CD4-positive, alpha-beta memory T cell (primary cell): Measurements from ENCODE around the gene SLC16A3. TPM values are rescaled to one million over a fixed set of nuclear protein-coding genes. Genes with fewer than 3 reads are reported as not detected.

Experiments
- CTCF ChIA-PET: fragments of 350-600 bp; sonication (Branson Sonifier 250); formaldehyde crosslinking; loops from one replicate; lab custom pipeline; 2021; ENCODE audit warnings: inconsistent platforms; ENCODE audit not compliant: partially characterized antibody; lab: Charles Lee
- POLR2A ChIA-PET: fragments of 350-600 bp; sonication (Branson Sonifier 250); formaldehyde crosslinking; loops from one replicate; lab custom pipeline; 2021; ENCODE audit not compliant: partially characterized antibody; lab: Charles Lee
- DNase-seq, 5 donors: peaks; one replicate each; pipeline versions ENCODE4 v3.0.0 to v3.0.0-alpha.2; 2020 to 2022; ENCODE audit warnings: mixed read lengths in 1 of 5
- H3K27ac ChIP-seq: one replicate; pipeline ENCODE4 v1.7.0; 2013; ENCODE audit warnings: low read depth, low read length
- H3K27me3 ChIP-seq: 2 replicates; pipeline ENCODE4 v1.7.0; 2013; ENCODE audit warnings: mild to moderate bottlenecking, low read length, moderate library complexity; ENCODE audit not compliant: insufficient read depth
- H3K36me3 ChIP-seq: 2 replicates; pipeline ENCODE4 v1.7.0; 2013; ENCODE audit warnings: mild to moderate bottlenecking, low read length, moderate library complexity; ENCODE audit not compliant: insufficient read depth
- H3K4me1 ChIP-seq: 2 replicates; pipeline ENCODE4 v1.7.0; 2013; ENCODE audit warnings: mild to moderate bottlenecking, low read length, moderate library complexity; ENCODE audit not compliant: insufficient read depth
- H3K4me3 ChIP-seq, 2 donors: one replicate each; pipeline ENCODE4 v1.7.0; 2013; ENCODE audit warnings: low read length in 2 of 2, mild to moderate bottlenecking in 1 of 2
- H3K9me3 ChIP-seq, 2 donors: one replicate each; pipeline ENCODE4 v1.7.0; 2013; ENCODE audit warnings: low read length in 2 of 2, control low read depth in 1 of 2; ENCODE audit not compliant: control insufficient read depth in 1 of 2
- H3K27ac Mint-ChIP-seq, 7 donors: one replicate each; pipeline ENCODE4 v1.8.0; 2020 to 2021; ENCODE audit warnings: mixed read lengths in 7 of 7, mild to moderate bottlenecking in 6 of 7, inconsistent platforms in 3 of 7, moderate library complexity in 3 of 7
- H3K27me3 Mint-ChIP-seq, 2 donors: one replicate each; pipeline ENCODE4 v1.8.0; 2020 to 2021; ENCODE audit warnings: mixed read lengths in 2 of 2
- H3K36me3 Mint-ChIP-seq, 2 donors: one replicate each; pipeline ENCODE4 v1.8.0; 2020 to 2021; ENCODE audit warnings: mixed read lengths in 2 of 2, inconsistent platforms in 1 of 2, mild to moderate bottlenecking in 1 of 2
- H3K4me1 Mint-ChIP-seq, 4 donors: one replicate each; pipeline ENCODE4 v1.8.0; 2020 to 2021; ENCODE audit warnings: mixed read lengths in 4 of 4, mild to moderate bottlenecking in 1 of 4
- H3K4me3 Mint-ChIP-seq, 8 donors: one replicate each; pipeline ENCODE4 v1.8.0; 2020 to 2021; ENCODE audit warnings: mixed read lengths in 8 of 8, mild to moderate bottlenecking in 7 of 8, moderate library complexity in 6 of 8, inconsistent platforms in 3 of 8
- H3K9me3 Mint-ChIP-seq, 8 donors: one replicate each; pipeline ENCODE4 v1.8.0; 2020 to 2021; ENCODE audit warnings: mixed read lengths in 8 of 8, mild to moderate bottlenecking in 5 of 8, inconsistent platforms in 3 of 8, moderate library complexity in 1 of 8
- intact Hi-C: fragments of 100-400 bp; cut with micrococcal nuclease; formaldehyde crosslinking; loops from one replicate; pipeline ENCODE4 v1.15.1; 2023
- polyA plus RNA-seq, 2 donors: library from polyadenylated mRNA; unstranded; fragments of 300-500 nt; fragmentation: Illumina TruSeq; gene quantifications; one replicate each; pipeline ENCODE4 v1.2.3, GENCODE V29; 2021
- total RNA-seq, 2 experiments: library from RNA; stranded (reverse); gene quantifications; one replicate each; pipeline ENCODE4 v1.2.3, GENCODE V29; 2021

Gene SLC16A3
- total and polyA plus RNA-seq, 4 experiments from 2014 or later = 1.4 to 31.4 (median 17.9) TPM

DNA sequence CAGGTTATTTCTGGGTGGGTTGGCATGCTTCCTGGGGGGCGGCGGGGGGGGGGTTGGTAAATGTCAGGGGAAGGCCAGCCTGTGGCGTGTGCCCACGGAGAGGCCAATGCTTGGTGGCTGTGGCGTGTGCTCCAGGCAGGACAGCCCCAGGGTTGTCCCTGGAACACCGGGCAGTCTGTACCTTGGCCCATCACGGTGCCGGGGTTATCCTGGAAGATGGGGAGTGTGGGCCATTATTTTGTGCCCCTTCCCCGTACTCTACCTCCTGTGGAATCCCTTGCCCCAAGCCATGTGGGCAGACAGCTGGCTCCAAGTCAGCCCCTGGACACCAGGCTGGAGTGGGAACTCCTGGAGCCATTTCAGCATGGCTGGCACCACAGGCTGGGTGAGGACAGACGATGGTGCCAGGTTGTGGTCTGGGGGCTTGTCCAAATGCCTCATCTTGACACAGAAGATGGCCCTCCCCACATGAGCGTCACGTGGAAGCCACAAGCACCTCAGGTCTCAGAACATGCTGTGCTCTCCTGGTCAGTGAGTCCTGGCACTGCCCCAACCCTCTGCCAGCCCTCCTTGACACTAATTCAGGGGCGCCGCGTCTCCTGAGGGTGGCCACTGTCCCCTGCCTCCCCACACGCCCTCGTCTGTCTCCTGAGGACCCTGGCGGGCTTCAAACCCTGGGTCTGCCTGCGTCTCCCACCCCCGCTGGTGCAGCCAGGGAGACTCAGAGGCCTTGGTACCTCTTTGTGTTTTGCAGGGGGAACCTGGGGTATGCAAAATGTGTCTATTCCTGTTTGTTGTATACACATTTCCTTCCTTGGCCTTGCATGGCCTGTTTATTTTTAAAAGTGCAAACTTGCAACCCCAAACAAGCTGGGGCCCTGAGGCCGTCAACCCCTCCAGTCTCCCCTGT, 4.3 kb downstream of the SLC16A3 start:
- H3K27ac ChIP-seq = no peak overlapping the region
- peaks cover 3 to 37% (median 18%) of the 10 kb centered on the region in 4 donors for H3K4me1 Mint-ChIP-seq
- no peak overlapping the region for H3K4me3 ChIP-seq
- intact Hi-C loops = loop anchor here (10.0 kb wide), 1 partner anchor 198 kb away; the partner anchor contains the start of genes DCXR and RAC3
- H3K4me3 Mint-ChIP-seq = peak overlapping the region in 2 of 8 donors; percentile 57 to 81
- ChIA-PET CTCF (interaction anchor here (1.0 to 3.9 kb wide), 4 partner anchors 27 to 84 kb away, joined by 3 to 28 read pairs (median 4); partner anchors contain the start of gene CD7), POLR2A (interaction anchor here (1.1 to 4.0 kb wide), 2 partner anchors 67 to 84 kb away, joined by 3 to 47 read pairs; partner anchors contain the start of gene CD7)
- peaks cover 0 to 3% (median 0%) of the 10 kb centered on the region in 8 donors for H3K9me3 Mint-ChIP-seq
- H3K27me3 Mint-ChIP-seq = no peaks in the 10 kb centered on the region
- peaks cover 51% of the 10 kb centered on the region for H3K4me1 ChIP-seq
- H3K36me3 ChIP-seq = no peaks in the 10 kb centered on the region
- H3K9me3 ChIP-seq = no peaks in the 10 kb centered on the region
- no peak for DNase-seq
- peak overlapping the region in 5 of 7 donors; percentile 27 to 74 (median 68) for H3K27ac Mint-ChIP-seq
- H3K27me3 ChIP-seq = no peaks in the 10 kb centered on the region
- peaks cover 0 to 4% of the 10 kb centered on the region in 2 donors for H3K36me3 Mint-ChIP-seq

DNA sequence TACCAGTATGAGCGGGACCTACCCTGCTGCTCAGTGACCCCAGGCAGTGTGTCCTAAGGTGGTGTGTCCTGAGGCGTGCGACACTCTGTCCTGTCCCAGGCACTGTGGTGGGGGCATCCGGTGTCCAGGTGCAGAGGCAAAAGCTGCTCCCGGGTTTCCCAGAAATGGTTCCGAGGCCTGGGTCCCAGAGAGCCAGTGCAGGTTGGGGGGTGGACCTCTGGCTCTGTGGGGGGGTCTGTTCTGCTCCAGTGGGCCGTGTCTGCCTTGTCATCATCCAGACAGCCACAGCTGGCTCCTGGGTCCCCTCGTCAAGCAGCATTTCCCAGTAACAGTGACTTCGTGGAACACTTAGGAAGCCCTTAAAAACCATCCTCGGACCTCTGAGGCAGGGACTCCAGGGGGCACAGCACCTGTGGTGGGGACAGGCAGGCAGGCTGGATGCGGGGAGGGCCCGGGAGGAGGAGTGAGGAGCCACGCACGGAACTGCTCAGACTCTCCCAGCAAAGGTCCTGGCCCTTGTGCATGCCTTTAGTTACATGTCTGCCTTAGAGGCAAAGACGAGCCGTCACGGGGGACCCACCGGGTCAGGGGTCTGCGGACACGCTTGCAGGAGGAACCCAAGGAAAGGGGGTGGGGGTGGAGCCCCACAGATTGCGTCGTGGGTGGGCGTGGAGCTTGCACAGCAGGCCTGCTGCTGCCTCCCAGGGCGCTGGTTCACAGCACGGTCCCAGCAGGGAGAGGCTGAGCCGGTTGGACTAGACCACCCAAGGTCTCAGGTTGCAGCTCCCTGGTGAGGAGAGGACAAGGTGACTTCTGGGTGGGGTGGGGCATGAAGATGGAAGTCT, 5.6 kb downstream of the SLC16A3 start:
- intact Hi-C loops = loop anchor here (5.0 to 10.0 kb wide), 2 partner anchors 178 to 200 kb away; partner anchors contain the start of genes DCXR and RAC3
- peak overlapping the region in 5 of 7 donors; percentile 36 to 77 (median 74) for H3K27ac Mint-ChIP-seq
- Histone ChIP-seq H3K4me1 (peaks cover 60% of the 10 kb centered on the region), H3K36me3 (no peaks in the 10 kb centered on the region), H3K4me3 (no peak overlapping the region), H3K9me3 (no peaks in the 10 kb centered on the region), H3K27me3 (no peaks in the 10 kb centered on the region), H3K27ac (no peak overlapping the region)
- H3K36me3 Mint-ChIP-seq = peaks cover 0 to 9% of the 10 kb centered on the region in 2 donors
- no peak for DNase-seq
- POLR2A ChIA-PET = interaction anchor here (0.8 to 6.5 kb wide), 7 partner anchors 21 to 88 kb away, joined by 3 to 47 read pairs (median 7); partner anchors contain the start of gene CSNK1D
- CTCF ChIA-PET = interaction anchor here (0.8 to 4.2 kb wide), 16 partner anchors 8 to 204 kb away, joined by 3 to 57 read pairs (median 5); partner anchors contain the start of gene CD7
- peaks cover 0 to 3% (median 0%) of the 10 kb centered on the region in 8 donors for H3K9me3 Mint-ChIP-seq
- peaks cover 6 to 47% (median 28%) of the 10 kb centered on the region in 4 donors for H3K4me1 Mint-ChIP-seq
- H3K27me3 Mint-ChIP-seq = no peaks in the 10 kb centered on the region
- H3K4me3 Mint-ChIP-seq = peak overlapping the region in 1 of 8 donors; percentile 32

DNA sequence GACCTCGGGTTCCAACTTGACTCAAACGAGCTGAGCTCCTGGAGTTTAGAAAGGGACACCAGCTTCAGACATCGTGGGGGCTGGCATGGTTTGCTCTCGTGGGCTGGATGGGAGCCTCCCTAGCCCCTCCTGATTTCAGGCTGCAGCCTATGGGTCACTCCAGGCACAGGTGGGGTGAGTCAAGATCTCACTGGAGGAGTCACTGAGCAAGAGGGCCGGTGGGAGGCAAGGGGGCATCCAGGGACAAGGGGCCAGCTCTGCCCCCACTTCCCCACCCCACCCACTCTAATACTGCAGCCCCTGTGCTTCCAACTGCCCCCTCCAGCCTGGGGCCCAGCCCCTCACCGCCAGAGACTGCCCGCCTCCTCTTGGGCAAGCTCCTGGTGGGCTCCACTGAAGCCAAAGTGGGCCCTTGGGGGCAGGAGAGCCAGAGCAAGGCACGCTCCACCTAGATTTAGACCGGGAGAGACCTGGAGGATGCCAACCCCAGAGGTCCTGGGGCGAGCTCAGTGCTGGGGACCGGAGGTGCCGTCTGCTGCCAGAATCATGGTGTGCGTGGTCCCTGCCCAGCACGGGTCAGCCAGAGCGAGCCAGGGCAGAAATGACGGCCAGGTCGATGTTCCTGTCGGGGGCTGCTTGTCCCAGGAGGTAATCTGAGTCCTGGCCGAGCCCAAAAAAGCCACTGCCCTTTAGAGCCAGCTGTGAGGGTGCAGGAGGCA, 6.4 kb downstream of the SLC16A3 start:
- no peak overlapping the region for H3K4me3 ChIP-seq
- H3K4me1 Mint-ChIP-seq = peaks cover 6 to 47% (median 30%) of the 10 kb centered on the region in 4 donors
- H3K27ac Mint-ChIP-seq = peak overlapping the region in 5 of 7 donors; percentile 37 to 82 (median 74)
- intact Hi-C loops = loop anchor here (5.0 to 10.0 kb wide), 2 partner anchors 177 to 200 kb away; partner anchors contain the start of genes DCXR and RAC3
- H3K9me3 Mint-ChIP-seq = peaks cover 0 to 3% (median 0%) of the 10 kb centered on the region in 8 donors
- peaks cover 0 to 9% of the 10 kb centered on the region in 2 donors for H3K36me3 Mint-ChIP-seq
- ChIA-PET POLR2A (interaction anchor here (0.6 to 6.5 kb wide), 9 partner anchors 21 to 87 kb away, joined by 3 to 47 read pairs (median 7); partner anchors contain the start of genes CD7 and CSNK1D), CTCF (interaction anchor here (0.8 to 4.2 kb wide), 20 partner anchors 9 to 206 kb away, joined by 3 to 57 read pairs (median 6); partner anchors contain the start of genes CD7, HEXD and SECTM1)
- H3K27ac ChIP-seq = no peak overlapping the region
- H3K36me3 ChIP-seq = no peaks in the 10 kb centered on the region
- H3K9me3 ChIP-seq = no peaks in the 10 kb centered on the region
- H3K27me3 Mint-ChIP-seq = no peaks in the 10 kb centered on the region
- DNase-seq = no peak
- peak overlapping the region in 1 of 8 donors; percentile 25 for H3K4me3 Mint-ChIP-seq
- H3K4me1 ChIP-seq = peaks cover 60% of the 10 kb centered on the region
- no peaks in the 10 kb centered on the region for H3K27me3 ChIP-seq

DNA sequence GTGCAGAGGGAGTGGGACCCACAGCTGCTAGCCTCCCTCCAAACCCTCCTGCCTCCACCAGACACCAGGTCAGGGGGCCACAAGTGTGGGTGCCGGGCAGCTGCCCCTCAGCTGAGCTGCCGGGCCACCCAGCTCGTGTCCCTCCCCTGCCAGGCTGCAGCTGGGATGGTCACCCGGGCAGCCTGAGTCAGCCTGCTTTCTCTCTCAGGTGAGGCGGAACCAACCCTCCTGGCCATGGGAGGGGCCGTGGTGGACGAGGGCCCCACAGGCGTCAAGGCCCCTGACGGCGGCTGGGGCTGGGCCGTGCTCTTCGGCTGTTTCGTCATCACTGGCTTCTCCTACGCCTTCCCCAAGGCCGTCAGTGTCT, 6.9 kb downstream of the SLC16A3 start:
- Histone ChIP-seq H3K36me3 (no peaks in the 10 kb centered on the region), H3K4me3 (no peak overlapping the region), H3K4me1 (peaks cover 61% of the 10 kb centered on the region), H3K27me3 (no peaks in the 10 kb centered on the region), H3K27ac (peak overlapping the region; percentile 15), H3K9me3 (no peaks in the 10 kb centered on the region)
- Mint-ChIP-seq H3K27ac (peak overlapping the region in 4 of 7 donors; percentile 41 to 67 (median 56)), H3K27me3 (no peaks in the 10 kb centered on the region), H3K4me1 (peaks cover 10 to 52% (median 34%) of the 10 kb centered on the region in 4 donors), H3K36me3 (peaks cover 0 to 12% of the 10 kb centered on the region in 2 donors), H3K9me3 (peaks cover 0 to 3% (median 0%) of the 10 kb centered on the region in 8 donors), H3K4me3 (no peak overlapping the region)
- POLR2A ChIA-PET = interaction anchor here (0.6 to 6.5 kb wide), 11 partner anchors 20 to 98 kb away, joined by 3 to 47 read pairs (median 7); partner anchors contain the start of genes CD7, CSNK1D and SECTM1
- peak in 1 of 5 donors; percentile 16 for DNase-seq
- intact Hi-C loops = loop anchor here (1.0 to 10.0 kb wide), 3 partner anchors 86 to 201 kb away; partner anchors contain the start of genes DCXR and RAC3
- CTCF ChIA-PET = interaction anchor here (0.7 to 4.2 kb wide), 21 partner anchors 9 to 207 kb away, joined by 3 to 57 read pairs (median 5); partner anchors contain the start of genes CD7, HEXD and SECTM1

DNA sequence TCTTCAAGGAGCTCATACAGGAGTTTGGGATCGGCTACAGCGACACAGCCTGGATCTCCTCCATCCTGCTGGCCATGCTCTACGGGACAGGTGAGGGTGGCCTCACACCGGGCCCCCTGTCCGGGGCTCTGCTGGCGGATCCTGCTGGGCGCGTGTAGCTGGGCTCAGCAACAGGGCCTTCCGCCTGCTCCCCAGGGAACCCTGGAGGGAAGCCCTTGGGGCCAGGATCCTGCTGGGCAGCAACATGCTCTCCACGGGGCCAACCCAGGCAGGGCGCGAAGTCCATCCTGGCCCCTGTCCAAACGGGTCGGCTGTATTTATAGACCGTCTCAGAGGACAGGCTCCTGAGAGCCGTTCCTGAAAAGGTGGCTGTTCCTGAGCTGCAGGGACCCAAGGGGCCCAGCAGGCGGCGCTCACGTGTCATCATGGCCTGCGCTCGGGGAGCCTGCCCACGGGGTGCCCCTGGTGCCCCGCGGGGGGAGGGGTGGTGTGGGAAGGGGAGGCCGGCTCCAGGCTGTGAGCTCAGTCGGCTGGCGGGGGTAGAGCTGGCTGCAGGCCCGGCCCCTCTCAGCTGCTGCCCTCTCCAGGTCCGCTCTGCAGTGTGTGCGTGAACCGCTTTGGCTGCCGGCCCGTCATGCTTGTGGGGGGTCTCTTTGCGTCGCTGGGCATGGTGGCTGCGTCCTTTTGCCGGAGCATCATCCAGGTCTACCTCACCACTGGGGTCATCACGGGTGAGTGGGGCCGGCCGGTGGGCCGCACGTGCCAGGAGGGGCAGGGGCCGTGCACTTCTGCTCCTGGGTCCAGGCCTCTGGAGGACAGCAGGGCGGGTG, 7.5 kb downstream of the SLC16A3 start:
- Histone ChIP-seq H3K4me3 (no peak overlapping the region), H3K36me3 (no peaks in the 10 kb centered on the region), H3K9me3 (no peaks in the 10 kb centered on the region), H3K4me1 (peaks cover 63% of the 10 kb centered on the region), H3K27me3 (no peaks in the 10 kb centered on the region), H3K27ac (peak overlapping the region; percentile 15)
- Mint-ChIP-seq H3K4me1 (peaks cover 10 to 58% (median 39%) of the 10 kb centered on the region in 4 donors), H3K27ac (peak overlapping the region in 5 of 7 donors; percentile 41 to 67 (median 64)), H3K4me3 (peak overlapping the region in 1 of 8 donors; percentile 35), H3K9me3 (peaks cover 0 to 3% (median 0%) of the 10 kb centered on the region in 8 donors), H3K36me3 (peaks cover 0 to 13% of the 10 kb centered on the region in 2 donors), H3K27me3 (no peaks in the 10 kb centered on the region)
- CTCF ChIA-PET = interaction anchor here (0.7 to 4.2 kb wide), 22 partner anchors 15 to 207 kb away, joined by 3 to 57 read pairs (median 5); partner anchors contain the start of genes CD7, HEXD and SECTM1
- POLR2A ChIA-PET = interaction anchor here (0.6 to 6.5 kb wide), 12 partner anchors 8 to 97 kb away, joined by 3 to 47 read pairs (median 6); partner anchors contain the start of genes CD7, CSNK1D, SECTM1 and SLC16A3
- peak; percentile 69 to 74 (median 72) for DNase-seq
- intact Hi-C loops = loop anchor here (1.0 to 10.0 kb wide), 3 partner anchors 85 to 202 kb away; partner anchors contain the start of genes DCXR and RAC3
